BJ (cell line): ENCODE data around the gene COTL1. TPM values are rescaled to one million over a fixed set of nuclear protein-coding genes. Genes with fewer than 3 reads are reported as not detected.

Source experiments
- CTCF ChIA-PET: fragments of 350-600 bp; formaldehyde crosslinking; extraction: SDS; loops from one replicate; lab custom pipeline; 2021; ENCODE audit warnings: antibody characterized with exemption, inconsistent platforms; lab: Yijun Ruan, JAX
- POLR2A ChIA-PET: fragments of 300-600 bp; sonication (Branson Sonifier 250); formaldehyde crosslinking; extraction: SDS; loops from one replicate; lab custom pipeline; 2021; ENCODE audit warnings: antibody characterized with exemption; lab: Charles Lee
- DNase-seq: peaks from one replicate; pipeline ENCODE4 v3.0.0-alpha.2; 2011; ENCODE audit warnings: low read depth
- H3K27me3 ChIP-seq: 2 replicates; pipeline ENCODE4 v1.6.0; 2011; ENCODE audit warnings: low read length; ENCODE audit not compliant: control insufficient read depth, insufficient read depth
- H3K36me3 ChIP-seq: 2 replicates; pipeline ENCODE4 v1.5.1; 2011; ENCODE audit warnings: low read length; ENCODE audit not compliant: control insufficient read depth, insufficient read depth
- H3K4me3 ChIP-seq: 2 replicates; pipeline ENCODE4 v1.5.1; 2011; ENCODE audit warnings: low read depth, mild to moderate bottlenecking, control low read depth, low read length
- polyA plus RNA-seq: library from polyadenylated mRNA; depleted of rRNA; stranded (reverse); fragments of >200 nt; gene quantifications from 2 replicates; pipeline ENCODE4 v1.2.3, GENCODE V29; 2011
- TF ChIP-seq, protein P1 (sequence below): IDR thresholded peaks from 2 replicates; pipeline ENCODE4 v1.5.1; 2011; ENCODE audit warnings: low read depth, mild to moderate bottlenecking, control low read depth, inconsistent platforms, low read length, moderate library complexity; ENCODE audit not compliant: insufficient read depth

COTL1 gene
- polyA plus RNA-seq, 1 experiment = 166 TPM

DNA sequence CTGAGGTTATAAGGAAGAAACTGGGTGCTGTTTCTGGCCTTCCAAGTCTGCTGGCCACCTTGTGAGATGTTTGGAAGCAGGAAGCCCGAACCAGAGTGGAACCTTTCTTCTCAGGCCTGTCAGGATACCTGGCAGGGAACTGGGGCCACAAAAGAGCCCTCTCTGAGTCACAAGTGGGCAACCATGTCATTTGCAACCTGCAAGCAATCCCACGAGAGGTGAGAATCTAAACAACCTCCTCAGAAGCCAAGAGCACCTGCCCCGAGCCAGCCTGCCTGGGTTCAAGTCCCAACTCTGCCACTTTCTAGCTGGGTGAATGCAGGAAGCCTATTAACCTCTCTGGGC is 3.3 kb downstream of the COTL1 start:
- ChIA-PET POLR2A (no interaction called here), CTCF (interaction anchor here (1.2 to 2.0 kb wide), 2 partner anchors 104 to 124 kb away, joined by 5 read pairs; no protein-coding TSS in a partner anchor)
- no peaks in the 10 kb centered on the region for H3K27me3 ChIP-seq
- H3K4me3 ChIP-seq = no peak overlapping the region
- no peak for DNase-seq
- TF ChIP-seq, protein P1, sequence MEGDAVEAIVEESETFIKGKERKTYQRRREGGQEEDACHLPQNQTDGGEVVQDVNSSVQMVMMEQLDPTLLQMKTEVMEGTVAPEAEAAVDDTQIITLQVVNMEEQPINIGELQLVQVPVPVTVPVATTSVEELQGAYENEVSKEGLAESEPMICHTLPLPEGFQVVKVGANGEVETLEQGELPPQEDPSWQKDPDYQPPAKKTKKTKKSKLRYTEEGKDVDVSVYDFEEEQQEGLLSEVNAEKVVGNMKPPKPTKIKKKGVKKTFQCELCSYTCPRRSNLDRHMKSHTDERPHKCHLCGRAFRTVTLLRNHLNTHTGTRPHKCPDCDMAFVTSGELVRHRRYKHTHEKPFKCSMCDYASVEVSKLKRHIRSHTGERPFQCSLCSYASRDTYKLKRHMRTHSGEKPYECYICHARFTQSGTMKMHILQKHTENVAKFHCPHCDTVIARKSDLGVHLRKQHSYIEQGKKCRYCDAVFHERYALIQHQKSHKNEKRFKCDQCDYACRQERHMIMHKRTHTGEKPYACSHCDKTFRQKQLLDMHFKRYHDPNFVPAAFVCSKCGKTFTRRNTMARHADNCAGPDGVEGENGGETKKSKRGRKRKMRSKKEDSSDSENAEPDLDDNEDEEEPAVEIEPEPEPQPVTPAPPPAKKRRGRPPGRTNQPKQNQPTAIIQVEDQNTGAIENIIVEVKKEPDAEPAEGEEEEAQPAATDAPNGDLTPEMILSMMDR = no peak
- H3K36me3 ChIP-seq = peaks cover 3% of the 10 kb centered on the region; the same call in 1 of the 2 replicates

GRCh38 chr16:84614073-84614459 is 3.8 kb downstream of the COTL1 start:
- Histone ChIP-seq H3K4me3 (no peak overlapping the region), H3K36me3 (peaks cover 3% of the 10 kb centered on the region; the same call in 1 of the 2 replicates), H3K27me3 (no peaks in the 10 kb centered on the region)
- ChIA-PET POLR2A (no interaction called here), CTCF (interaction anchor here (1.2 kb wide), 1 partner anchor 103 kb away, joined by 5 read pairs; no protein-coding TSS in a partner anchor)
- DNase-seq = no peak
- TF ChIP-seq, protein P1 = no peak

DNA sequence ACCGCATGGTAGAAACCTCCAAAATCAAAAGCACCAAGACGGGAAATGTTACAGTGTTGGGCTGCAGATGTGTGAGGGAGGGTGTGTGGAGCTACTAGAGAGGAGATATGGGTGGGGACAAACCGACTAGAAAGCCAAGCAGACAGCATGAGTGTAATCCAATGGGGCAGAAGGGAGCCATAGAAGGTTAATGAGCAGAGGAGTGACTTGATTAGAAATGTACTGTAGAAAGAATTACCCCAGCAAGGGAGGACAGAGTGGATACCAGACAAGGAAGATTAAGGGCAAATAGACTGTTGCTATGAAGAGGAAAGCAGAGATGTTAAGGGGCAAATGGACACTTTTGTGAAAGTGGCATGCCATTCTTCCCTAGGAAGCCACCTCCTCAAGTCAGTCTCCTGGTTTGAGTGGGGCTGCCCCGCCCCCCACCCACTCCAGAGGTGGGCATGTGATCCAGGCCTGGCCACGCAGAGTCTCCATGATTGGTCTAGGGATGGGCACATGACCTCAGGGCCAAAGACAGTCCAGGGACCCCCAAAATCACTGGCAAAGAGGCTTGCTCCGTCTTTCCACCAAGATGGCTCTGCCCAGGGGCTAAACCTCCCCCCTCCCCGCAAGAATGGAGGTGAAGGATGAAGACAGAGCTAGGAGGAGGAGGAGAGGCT is 4.3 kb downstream of the COTL1 start:
- ChIA-PET CTCF (interaction anchor here (1.2 kb wide), 1 partner anchor 103 kb away, joined by 5 read pairs; no protein-coding TSS in a partner anchor), POLR2A (no interaction called here)
- H3K36me3 ChIP-seq = peaks cover 3% of the 10 kb centered on the region; the same call in 1 of the 2 replicates

DNA sequence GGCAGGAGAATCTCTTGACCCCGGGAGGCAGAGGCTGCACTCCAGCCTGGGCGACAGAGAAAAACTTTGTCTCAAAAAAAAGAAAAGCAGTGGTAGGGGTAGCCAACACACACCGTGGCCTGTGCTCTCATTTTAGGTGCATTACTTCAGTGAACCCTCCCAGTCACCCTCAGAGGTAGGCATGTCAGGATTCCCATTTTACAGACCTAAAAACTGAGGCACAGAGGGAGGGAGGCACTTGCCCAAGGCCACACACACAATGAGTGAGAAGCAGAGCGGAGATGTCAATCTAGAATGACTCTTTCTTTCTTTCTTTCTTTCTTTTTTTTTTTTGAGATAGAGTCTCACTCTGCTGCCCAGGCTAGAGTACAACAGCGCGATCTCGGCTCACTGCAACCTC is 5.2 kb downstream of the COTL1 start:
- CTCF ChIA-PET = interaction anchor here (1.1 kb wide), 1 partner anchor 10 kb away, joined by 3 read pairs; no protein-coding TSS in a partner anchor
- H3K27me3 ChIP-seq = no peaks in the 10 kb centered on the region
- H3K4me3 ChIP-seq = no peak overlapping the region
- H3K36me3 ChIP-seq = peaks cover 3% of the 10 kb centered on the region; the same call in 1 of the 2 replicates
- TF ChIP-seq, protein P1 = no peak
- DNase-seq = no peak
- POLR2A ChIA-PET = no interaction called here

More for the DNA sequence above, 4.3 kb downstream of the COTL1 start:
- TF ChIP-seq, protein P1 = no peak
- no peaks in the 10 kb centered on the region for H3K27me3 ChIP-seq
- no peak overlapping the region for H3K4me3 ChIP-seq
- no peak for DNase-seq

DNA sequence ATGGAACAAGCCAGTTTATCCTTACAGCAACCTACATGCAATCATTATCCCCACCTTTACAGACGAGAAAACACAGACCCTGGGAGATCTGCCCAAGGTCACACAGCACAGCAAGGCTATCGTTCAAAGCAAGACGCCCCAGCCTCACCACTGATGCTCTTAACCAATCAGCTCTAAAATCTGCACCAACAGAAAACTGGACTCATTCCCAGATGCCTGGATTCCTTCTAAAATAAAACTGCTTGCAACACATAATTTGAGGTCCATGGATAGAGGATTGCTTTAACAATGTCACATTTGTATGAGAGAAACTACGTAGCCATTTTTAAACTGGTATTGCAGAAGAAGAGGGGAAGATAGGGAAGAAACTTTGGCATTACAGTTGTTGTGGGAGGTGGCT is 6.8 kb downstream of the COTL1 start:
- TF ChIP-seq, protein P1 = no peak
- CTCF ChIA-PET = interaction anchor here (1.2 kb wide), 1 partner anchor 11 kb away, joined by 4 read pairs; no protein-coding TSS in a partner anchor
- no peaks in the 10 kb centered on the region for H3K27me3 ChIP-seq
- no peak for DNase-seq
- no peak overlapping the region for H3K4me3 ChIP-seq
- POLR2A ChIA-PET = no interaction called here
- peaks cover 5% of the 10 kb centered on the region for H3K36me3 ChIP-seq
